NCI-H146 treated with DMSO at 0.1 percent for 48 hours (cell line): ENCODE data around the gene STK26.
"Not testable (repeated sequence)": the region's sequence is repeated elsewhere in the genome, so short reads cannot be mapped to it uniquely, and the experiment has no call there.

Experiments
- DNase-seq: peaks from one replicate; lab custom pipeline; 2025; ENCODE audit not compliant: unreplicated experiment; lab: John Stamatoyannopoulos, UW

The STK26 gene

GRCh38 chrX:132092439-132093065, 69.5 kb downstream of the STK26 start:
- peak; percentile 28 for DNase-seq

GRCh38 chrX:132093239-132093860, 70.2 kb downstream of the STK26 start:
- DNase-seq, result peak; percentile 75

GRCh38 chrX:132094164-132094563, 71.1 kb downstream of the STK26 start:
- no peak for DNase-seq

- not testable (repeated sequence) for DNase-seq
Measured at GRCh38 chrX:132098704-132099103, 75.6 kb downstream of the STK26 start.

- no peak for DNase-seq
Measured at GRCh38 chrX:132101206-132101605, 78.1 kb downstream of the STK26 start.

GRCh38 chrX:132101799-132102198, 78.7 kb downstream of the STK26 start:
- no peak for DNase-seq

GRCh38 chrX:132107291-132107690, 84.2 kb downstream of the STK26 start:
- no peak for DNase-seq

GRCh38 chrX:132114607-132115006, 91.5 kb downstream of the STK26 start:
- DNase-seq, result peak; percentile 63

GRCh38 chrX:132115792-132116191, 92.7 kb downstream of the STK26 start:
- no peak for DNase-seq

GRCh38 chrX:132118358-132118757, 95.3 kb downstream of the STK26 start:
- DNase-seq, result no peak

- DNase-seq, result no peak
Measured at GRCh38 chrX:132119283-132119682, 96.2 kb downstream of the STK26 start.

- DNase-seq, result no peak
Measured at GRCh38 chrX:132119821-132120515, 96.9 kb downstream of the STK26 start.

- DNase-seq, result no peak
Measured at GRCh38 chrX:132120913-132121312, 97.8 kb downstream of the STK26 start.
